RWPE2 (cell line): Measurements from ENCODE around the gene CMSS1.

Source experiments
- ATAC-seq: fragments of 200-7000 bp; cut with Tn5 transposase; 3 replicates; pipeline ENCODE4 v1.9.1; 2021; ENCODE audit warnings: low read depth
- DNase-seq: peaks from one replicate; pipeline ENCODE4 v3.0.0-alpha.2; 2020; ENCODE audit warnings: low spot score
- H3K27ac ChIP-seq: fragments of 450-650 bp; 2 replicates; pipeline ENCODE4 v1.5.1; 2017; ENCODE audit warnings: mild to moderate bottlenecking; ENCODE audit not compliant: poor library complexity, severe bottlenecking
- H3K27me3 ChIP-seq: fragments of 250-450 bp; sonication (Bioruptor Pico); 2 replicates; pipeline ENCODE4 v1.5.1; 2021; ENCODE audit warnings: mild to moderate bottlenecking, moderate library complexity; ENCODE audit not compliant: insufficient read depth, poor library complexity, severe bottlenecking
- H3K36me3 ChIP-seq: fragments of 250-450 bp; sonication (Bioruptor Pico); 2 replicates; pipeline ENCODE4 v1.5.1; 2020; ENCODE audit warnings: low read depth, mild to moderate bottlenecking, moderate library complexity
- H3K4me1 ChIP-seq: fragments of 250-450 bp; sonication (Bioruptor Pico); 2 replicates; pipeline ENCODE4 v1.5.1; 2021; ENCODE audit warnings: mild to moderate bottlenecking, moderate library complexity; ENCODE audit not compliant: insufficient read depth, poor library complexity, severe bottlenecking
- H3K4me3 ChIP-seq: fragments of 250-450 bp; sonication (Bioruptor Pico); 2 replicates; pipeline ENCODE4 v1.5.1; 2021; ENCODE audit warnings: mild to moderate bottlenecking, moderate library complexity; ENCODE audit not compliant: severe bottlenecking
- H3K9me3 ChIP-seq: fragments of 250-450 bp; sonication (Bioruptor Pico); 2 replicates; pipeline ENCODE4 v1.5.1; 2021; ENCODE audit warnings: mild to moderate bottlenecking, moderate library complexity; ENCODE audit not compliant: severe bottlenecking
- CTCF ChIP-seq: fragments of 450-650 bp; IDR thresholded peaks from one replicate; pipeline ENCODE4 v1.5.1; 2017; ENCODE audit warnings: mild to moderate bottlenecking, moderate library complexity; ENCODE audit not compliant: poor library complexity, severe bottlenecking

The CMSS1 gene

DNA sequence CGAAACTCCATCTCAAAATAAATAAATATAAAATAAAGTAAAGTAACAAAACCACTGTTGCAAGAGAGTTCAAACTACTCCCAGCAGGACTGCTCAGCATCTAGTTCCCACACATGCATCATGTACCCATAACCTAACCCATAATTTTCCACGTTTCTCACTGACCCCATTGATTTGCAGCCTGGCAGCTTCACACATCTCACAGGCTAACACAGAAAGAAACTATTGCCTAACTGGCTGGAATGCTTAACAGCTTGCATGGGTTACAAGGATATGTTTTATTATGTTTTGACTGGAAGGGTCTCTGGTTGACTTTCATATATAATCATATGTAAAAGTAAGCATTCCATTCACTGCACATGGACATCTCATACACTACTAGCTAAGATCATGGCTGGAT, 387.5 kb downstream of the CMSS1 start:
- Histone ChIP-seq H3K9me3 (no peaks in the 10 kb centered on the region), H3K27me3 (no peaks in the 10 kb centered on the region), H3K27ac (no peak overlapping the region), H3K4me1 (no peaks in the 10 kb centered on the region), H3K36me3 (no peaks in the 10 kb centered on the region), H3K4me3 (no peak overlapping the region)
- ATAC-seq, result no peak
- no peak for DNase-seq
- TF ChIP-seq CTCF, result no peak

DNA sequence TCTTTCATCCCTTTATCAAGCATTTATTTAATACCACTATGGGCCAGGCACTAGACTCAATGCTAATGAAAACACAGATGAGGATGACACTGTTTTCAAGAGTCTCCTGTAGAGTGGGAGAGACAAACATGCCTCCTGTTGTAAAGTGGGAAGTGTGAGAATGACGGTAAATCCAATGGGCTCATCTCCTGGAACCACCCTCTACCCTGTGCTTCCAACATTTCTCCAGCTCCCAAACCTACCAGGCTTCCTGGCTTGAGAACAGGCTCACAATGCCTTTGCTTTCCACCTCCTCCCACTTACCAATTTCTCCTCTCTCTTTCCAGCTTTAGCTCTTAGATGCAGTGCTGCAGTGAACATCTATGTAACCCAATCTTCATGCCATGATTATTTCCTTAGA, 389.0 kb downstream of the CMSS1 start:
- H3K36me3 ChIP-seq, result no peaks in the 10 kb centered on the region
- ATAC-seq (no peak), DNase-seq (no peak)
- no peak overlapping the region for H3K4me3 ChIP-seq
- no peak overlapping the region for H3K27ac ChIP-seq
- H3K4me1 ChIP-seq, result no peaks in the 10 kb centered on the region
- TF ChIP-seq CTCF, result no peak
- no peaks in the 10 kb centered on the region for H3K27me3 ChIP-seq
- no peaks in the 10 kb centered on the region for H3K9me3 ChIP-seq

- no peak overlapping the region for H3K4me3 ChIP-seq
- ATAC-seq (no peak), DNase-seq (no peak)
- H3K9me3 ChIP-seq, result no peaks in the 10 kb centered on the region
- H3K4me1 ChIP-seq, result no peaks in the 10 kb centered on the region
- H3K27me3 ChIP-seq, result no peaks in the 10 kb centered on the region
- TF ChIP-seq CTCF, result no peak
- H3K27ac ChIP-seq, result no peak overlapping the region
- no peaks in the 10 kb centered on the region for H3K36me3 ChIP-seq
These were observed 390.2 kb downstream of the CMSS1 start for GRCh38 chr3:100207886-100208285.

GRCh38 chr3:100209169-100209568, 391.5 kb downstream of the CMSS1 start:
- Histone ChIP-seq H3K36me3 (no peaks in the 10 kb centered on the region), H3K27ac (no peak overlapping the region), H3K27me3 (no peaks in the 10 kb centered on the region), H3K4me1 (no peaks in the 10 kb centered on the region), H3K9me3 (no peaks in the 10 kb centered on the region), H3K4me3 (no peak overlapping the region)
- DNase-seq (no peak), ATAC-seq (no peak)
- TF ChIP-seq CTCF, result no peak

GRCh38 chr3:100209948-100210771, 392.5 kb downstream of the CMSS1 start:
- TF ChIP-seq CTCF, result no peak
- DNase-seq, result no peak
- no peak overlapping the region for H3K27ac ChIP-seq
- ATAC-seq, result no peak
- no peaks in the 10 kb centered on the region for H3K27me3 ChIP-seq
- no peak overlapping the region for H3K4me3 ChIP-seq
- H3K9me3 ChIP-seq, result no peaks in the 10 kb centered on the region
- H3K4me1 ChIP-seq, result no peaks in the 10 kb centered on the region
- H3K36me3 ChIP-seq, result no peaks in the 10 kb centered on the region
